ENCODE measurements around the gene TMED5. TPM values are rescaled to one million over a fixed set of nuclear protein-coding genes. Genes with fewer than 3 reads are reported as not detected.
"Not testable (repeated sequence)": the region's sequence is repeated elsewhere in the genome, so short reads cannot be mapped to it uniquely, and the experiment has no call there.

TMED5 gene
- polyA plus RNA-seq (ENCODE audit: insufficient read length in 10 of 10), result 10 to 100 TPM; 21.1 to 31.7 (median 28.0) TPM
- long read RNA-seq, donor 1, full-length matches to known transcripts, result 10 of 10 reads
- long read RNA-seq, donor 1, partial matches to known transcripts, result 0 of 10 reads
- long read RNA-seq, donor 1, other reads (novel, unspliced or antisense), result 0 of 10 reads
- long read RNA-seq, donor 2, full-length matches to known transcripts, result 5 of 5 reads
- long read RNA-seq, donor 2, partial matches to known transcripts, result 0 of 5 reads
- long read RNA-seq, donor 2, other reads (novel, unspliced or antisense), result 0 of 5 reads
- long read RNA-seq, donor 3, result 0 reads
- long read RNA-seq, donor 4, full-length matches to known transcripts, result 11 of 11 reads
- long read RNA-seq, donor 4, partial matches to known transcripts, result 0 of 11 reads
- long read RNA-seq, donor 4, other reads (novel, unspliced or antisense), result 0 of 11 reads
- long read RNA-seq, donor 5, full-length matches to known transcripts, result 11 of 11 reads
- long read RNA-seq, donor 5, partial matches to known transcripts, result 0 of 11 reads
- long read RNA-seq, donor 5, other reads (novel, unspliced or antisense), result 0 of 11 reads
- long read RNA-seq, donor 6, full-length matches to known transcripts, result 12 of 12 reads
- long read RNA-seq, donor 6, partial matches to known transcripts, result 0 of 12 reads
- long read RNA-seq, donor 6, other reads (novel, unspliced or antisense), result 0 of 12 reads
- long read RNA-seq, donor 7, full-length matches to known transcripts, result 8 of 8 reads
- long read RNA-seq, donor 7, partial matches to known transcripts, result 0 of 8 reads
- long read RNA-seq, donor 7, other reads (novel, unspliced or antisense), result 0 of 8 reads
- long read RNA-seq, donor 8, full-length matches to known transcripts, result 5 of 5 reads
- long read RNA-seq, donor 8, partial matches to known transcripts, result 0 of 5 reads
- long read RNA-seq, donor 8, other reads (novel, unspliced or antisense), result 0 of 5 reads
- long read RNA-seq, donor 9, full-length matches to known transcripts, result 1 of 1 reads
- long read RNA-seq, donor 9, partial matches to known transcripts, result 0 of 1 reads
- long read RNA-seq, donor 9, other reads (novel, unspliced or antisense), result 0 of 1 reads

DNA sequence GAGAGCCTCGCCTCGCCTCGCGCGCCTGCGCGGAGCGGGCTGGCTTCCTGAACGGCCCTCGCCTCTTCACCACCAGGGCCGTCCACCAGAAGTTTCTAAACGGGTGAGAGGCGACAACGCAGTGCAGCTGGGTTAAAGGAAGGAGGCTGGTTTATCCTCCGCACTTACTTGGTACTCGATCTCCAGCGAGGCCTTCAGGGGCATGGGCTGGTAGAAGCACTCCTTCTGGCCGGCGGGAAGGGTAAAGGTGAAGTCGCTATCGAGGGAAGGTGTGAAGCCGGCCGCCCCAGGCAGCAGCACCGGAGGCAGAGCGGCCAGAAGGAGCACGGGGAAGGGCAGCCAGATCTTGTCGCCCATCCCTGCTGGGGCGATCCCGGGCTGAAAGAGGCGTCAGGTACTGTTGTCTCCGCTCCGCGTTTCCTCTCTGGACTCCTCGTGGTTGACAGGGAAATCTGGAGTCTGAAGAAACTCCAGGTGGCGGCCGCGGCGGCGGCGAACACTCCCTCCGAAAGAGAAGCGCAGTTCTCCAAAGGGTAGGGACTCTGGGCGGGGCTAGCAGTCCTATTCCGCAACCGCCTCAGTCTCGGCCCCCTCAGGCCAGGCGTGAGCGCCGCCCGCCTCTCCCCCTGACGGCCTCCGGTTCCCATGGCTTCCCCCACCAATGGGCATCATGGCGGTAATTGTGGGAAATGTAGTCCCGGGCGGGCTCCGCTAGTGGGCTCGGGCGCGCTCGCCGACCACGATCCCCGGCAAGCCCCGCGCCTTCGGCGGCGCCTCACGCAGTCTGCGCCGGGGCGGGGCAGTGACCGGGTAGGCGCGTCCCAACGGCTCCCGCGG is at the start of gene TMED5:
TSS of gene TMED5 (minus strand) at position 528 of the 837 bp plus-strand sequence. CDS start at position 357, 171 bp downstream.
- DNase-seq, result peak; percentile 98 to 99 (median 99)

DNA sequence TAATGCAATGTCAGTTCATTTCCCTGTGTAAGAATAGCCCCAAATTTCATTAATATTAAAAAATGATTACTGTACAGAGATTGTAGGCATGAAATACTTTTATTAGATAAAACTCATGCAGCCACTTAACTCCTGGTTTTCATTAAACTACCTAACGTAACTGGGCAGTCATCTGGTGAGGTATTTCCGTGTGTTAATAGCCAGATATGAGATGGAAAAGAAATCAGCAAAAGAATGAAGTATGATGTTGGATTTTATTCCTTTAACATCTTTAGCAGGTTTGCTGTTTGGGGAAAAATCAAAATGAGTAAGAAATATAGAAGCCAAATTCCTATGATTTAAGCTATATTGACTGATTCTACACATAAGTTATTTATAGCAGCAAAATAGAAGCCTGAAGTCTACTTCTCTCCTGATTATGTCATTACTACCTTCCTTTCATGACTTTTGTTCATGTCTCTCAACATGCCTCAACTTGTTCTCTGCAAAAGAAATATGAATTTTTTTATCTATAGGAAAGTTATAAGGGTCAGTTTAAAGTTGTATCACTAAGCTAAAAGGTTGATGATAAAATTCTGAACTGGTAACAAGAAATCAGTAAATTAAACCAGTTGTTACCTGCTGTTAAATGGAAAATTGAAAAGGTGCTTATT is 42.9 kb upstream of the TMED5 start:
- DNase-seq, result peak in 2 of 3 donors; percentile 20 to 32

DNA sequence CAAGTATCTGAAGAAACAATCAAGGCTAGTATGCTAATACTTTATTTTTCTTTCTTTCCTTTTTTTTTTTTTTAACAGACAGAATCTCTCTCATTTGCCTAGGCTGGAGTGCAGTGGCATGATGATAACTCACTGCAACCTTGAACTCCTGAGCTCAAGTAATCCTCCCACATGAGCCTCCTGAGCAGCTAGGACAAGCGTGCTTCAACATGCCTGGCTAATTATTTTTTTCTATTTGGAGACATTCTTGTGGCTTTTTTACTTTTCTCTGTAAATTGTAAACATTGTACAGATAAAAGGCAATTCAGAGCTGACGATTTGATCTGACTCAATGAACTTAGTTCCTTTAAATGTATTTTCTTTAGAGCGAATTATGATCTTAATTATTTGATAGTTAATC is 41.7 kb upstream of the TMED5 start:
- no peak for DNase-seq

DNA sequence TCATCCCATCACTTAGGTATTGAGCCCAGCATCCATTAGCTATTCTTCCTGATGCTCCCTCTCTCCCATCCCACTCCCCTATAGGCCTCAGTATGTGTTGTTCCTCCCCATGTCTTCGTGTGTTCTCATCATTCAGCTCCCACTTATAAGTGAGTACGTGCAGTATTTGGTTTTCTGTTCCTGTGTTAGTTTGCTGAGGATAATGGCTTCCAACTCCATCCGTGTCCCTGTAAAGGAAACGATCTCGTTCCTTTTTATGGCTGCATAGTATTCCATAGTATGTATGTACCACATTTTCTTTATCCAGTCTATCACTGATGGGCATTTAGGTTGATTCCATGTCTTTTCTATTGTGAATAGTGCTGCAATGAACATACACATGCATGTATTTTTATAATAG is 40.5 kb upstream of the TMED5 start:
- DNase-seq, result not testable (repeated sequence)

DNA sequence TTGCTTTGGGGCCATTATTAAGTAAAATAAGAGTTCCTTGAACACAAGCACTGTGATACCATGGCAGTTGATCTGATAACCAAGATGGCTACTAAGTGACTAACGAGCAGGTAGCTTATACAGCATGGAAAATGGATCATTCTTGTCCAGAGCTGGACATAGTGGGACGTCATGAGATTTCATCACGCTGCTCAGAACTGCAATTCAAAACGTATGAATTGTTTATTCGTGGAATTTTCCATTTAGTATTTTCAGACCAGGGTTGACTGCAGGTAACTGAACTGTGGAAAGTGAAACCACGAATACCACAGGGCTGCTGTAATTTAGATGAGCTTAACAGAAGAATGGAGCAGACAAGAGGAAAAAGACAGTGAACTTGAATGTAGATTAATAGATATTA is 39.2 kb upstream of the TMED5 start:
- DNase-seq, result peak in 2 of 3 donors; percentile 5 to 6

DNA sequence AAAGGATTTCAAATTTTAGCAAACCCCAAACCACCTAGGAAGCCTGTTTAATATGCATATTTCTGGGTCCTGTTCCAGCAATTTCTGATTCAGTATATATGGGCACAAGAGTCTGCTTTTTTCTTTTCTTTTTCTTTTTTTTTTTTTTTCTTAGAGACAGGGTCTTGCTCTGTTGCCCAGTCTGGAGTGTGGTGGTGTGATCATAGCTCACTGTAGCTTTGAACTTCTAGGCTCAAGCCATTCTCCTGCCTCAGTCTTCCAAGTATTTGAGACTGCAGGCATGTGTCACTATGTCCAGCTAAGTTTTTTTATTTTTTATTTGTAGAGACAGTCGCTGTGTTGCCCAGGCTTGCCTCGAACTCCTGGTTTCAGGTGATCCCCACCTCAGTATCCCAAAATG is 35.1 kb upstream of the TMED5 start:
- no peak for DNase-seq

- DNase-seq, result no peak
These were observed 27.0 kb upstream of the TMED5 start for GRCh38 chr1:93207211-93207610.

- no peak for DNase-seq
These were observed 26.3 kb upstream of the TMED5 start for GRCh38 chr1:93206567-93206954.

DNA sequence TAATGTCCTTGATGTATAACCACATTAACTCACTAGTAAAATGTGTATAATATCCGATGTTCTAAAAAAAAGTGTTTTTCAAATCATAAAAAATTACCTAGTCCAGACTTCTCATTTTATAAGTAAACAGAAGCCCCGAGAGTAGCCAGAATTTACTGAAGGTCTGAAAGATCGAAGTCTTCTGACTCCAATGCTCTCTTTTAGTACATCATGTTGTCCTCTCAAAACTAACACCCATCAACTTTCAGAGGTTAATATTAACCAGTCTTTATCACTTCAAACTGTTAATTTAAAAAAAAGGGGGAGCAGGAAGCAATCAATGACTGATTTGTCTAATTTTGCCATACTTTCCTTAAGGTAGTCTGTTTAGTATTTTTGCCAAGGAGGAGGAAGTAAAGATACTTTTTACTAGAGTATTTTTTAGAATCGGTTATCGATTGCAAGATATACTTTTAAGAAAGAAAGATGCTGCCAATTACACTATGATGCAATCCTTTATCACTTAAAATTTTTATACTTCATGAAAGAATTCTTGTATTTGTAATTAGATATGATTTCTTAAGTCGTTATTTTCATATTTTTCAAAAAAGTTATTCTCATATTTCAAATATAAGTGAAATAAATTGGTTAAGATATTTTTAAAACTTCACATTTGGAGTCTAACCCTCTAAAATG is 25.8 kb upstream of the TMED5 start:
- no peak for DNase-seq

DNA sequence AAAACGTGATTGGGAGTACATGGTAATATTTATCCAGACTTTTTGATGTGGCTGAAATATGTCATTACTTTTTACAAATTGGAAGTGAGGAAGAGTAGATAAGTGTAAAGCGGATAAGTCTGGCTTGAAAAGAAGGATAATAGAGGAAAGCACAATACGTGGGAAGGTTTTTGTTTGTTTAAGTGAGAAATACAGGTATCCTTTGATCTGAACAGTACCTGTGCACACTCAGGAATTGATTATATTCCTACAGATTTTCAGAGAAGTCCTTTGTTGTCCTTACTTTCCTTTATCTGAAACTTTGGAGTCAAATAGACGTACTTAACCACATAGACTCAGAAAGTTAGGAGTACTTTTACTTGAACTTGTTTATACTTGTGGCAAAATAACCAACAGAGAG is 20.5 kb upstream of the TMED5 start:
- no peak for DNase-seq

- DNase-seq, result no peak
These were observed 19.9 kb upstream of the TMED5 start for GRCh38 chr1:93200086-93200620.

GRCh38 chr1:93199150-93199549 is 18.9 kb upstream of the TMED5 start:
- no peak for DNase-seq

DNA sequence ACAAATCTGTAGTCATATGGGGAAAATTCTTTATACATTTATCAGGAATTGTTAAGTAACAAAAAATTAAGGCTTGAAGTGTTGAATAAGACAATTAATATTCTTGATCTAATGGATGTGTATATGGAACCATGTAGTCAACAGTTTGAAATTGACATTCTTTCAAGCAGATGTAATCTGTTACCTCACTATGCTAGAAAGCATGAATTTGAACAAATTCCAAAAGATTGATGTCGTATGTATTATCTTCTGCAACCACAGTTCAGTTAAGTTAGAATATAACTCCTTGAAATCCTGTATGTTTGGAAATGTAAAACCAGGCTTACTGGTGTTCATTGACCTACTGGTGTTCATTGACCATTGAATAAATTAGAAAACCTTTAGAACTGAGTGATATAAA is 16.4 kb upstream of the TMED5 start:
- DNase-seq, result no peak

- no peak for DNase-seq
These were observed 14.2 kb upstream of the TMED5 start for GRCh38 chr1:93194231-93194990.

- no peak for DNase-seq
These were observed 10.2 kb upstream of the TMED5 start for GRCh38 chr1:93190432-93190831.

GRCh38 chr1:93186667-93187066 is 6.5 kb upstream of the TMED5 start:
- DNase-seq, result no peak

DNA sequence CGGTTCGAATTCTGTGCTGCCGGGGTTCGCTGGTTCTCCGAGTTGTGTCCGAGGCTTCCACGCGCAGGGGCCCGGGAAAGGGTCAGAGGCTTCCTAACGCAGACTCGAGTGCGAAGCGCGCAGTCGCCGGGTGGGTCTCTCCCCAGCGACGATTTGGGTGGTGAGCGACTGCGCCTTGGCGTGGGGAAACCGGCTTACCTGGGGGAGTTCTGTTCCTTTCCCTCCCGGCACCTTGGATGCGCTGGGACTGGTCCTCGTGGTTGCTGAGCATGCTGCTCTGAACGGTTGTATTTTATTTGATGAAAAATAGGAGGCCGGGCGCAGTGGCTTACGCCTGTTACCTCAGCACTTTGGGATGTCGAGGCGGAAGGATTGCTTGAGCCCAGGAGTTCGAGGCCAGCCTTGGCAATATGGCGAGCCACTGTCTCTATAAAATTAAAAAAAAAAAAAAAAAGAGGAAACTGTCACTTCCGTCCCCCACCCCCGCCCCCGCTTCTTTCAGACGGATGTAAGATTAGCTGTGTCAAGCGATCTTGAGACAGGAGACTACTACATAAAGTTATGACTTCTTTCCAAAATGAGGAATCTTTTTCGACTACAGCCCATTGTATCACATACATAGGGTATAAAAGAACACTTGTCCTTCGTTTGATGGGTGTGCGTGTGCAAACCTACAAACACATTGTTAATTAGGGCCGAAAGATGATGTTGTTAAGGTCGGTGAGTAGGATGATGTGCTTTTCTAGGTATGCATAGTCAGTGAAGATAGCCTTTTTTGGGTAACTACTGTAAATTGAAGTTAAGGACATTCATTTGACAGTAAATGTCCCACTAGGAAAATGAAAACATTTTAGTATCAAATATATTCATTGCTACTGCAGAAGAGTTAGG is 755 bp upstream of the TMED5 start, which contains the start of gene CCDC18:
TSS of gene CCDC18 (plus strand) at position 2 of the 891 bp plus-strand sequence. CDS start 2,638 bp downstream, outside the sequence.
- peak in 2 of 3 donors; percentile 26 to 51 for DNase-seq

GRCh38 chr1:93178418-93178817 is 1.8 kb downstream of the TMED5 start:
- peak in 2 of 3 donors; percentile 24 to 49 for DNase-seq
